ENCODE measurements around the gene TMEM108.

TMEM108 gene

DNA sequence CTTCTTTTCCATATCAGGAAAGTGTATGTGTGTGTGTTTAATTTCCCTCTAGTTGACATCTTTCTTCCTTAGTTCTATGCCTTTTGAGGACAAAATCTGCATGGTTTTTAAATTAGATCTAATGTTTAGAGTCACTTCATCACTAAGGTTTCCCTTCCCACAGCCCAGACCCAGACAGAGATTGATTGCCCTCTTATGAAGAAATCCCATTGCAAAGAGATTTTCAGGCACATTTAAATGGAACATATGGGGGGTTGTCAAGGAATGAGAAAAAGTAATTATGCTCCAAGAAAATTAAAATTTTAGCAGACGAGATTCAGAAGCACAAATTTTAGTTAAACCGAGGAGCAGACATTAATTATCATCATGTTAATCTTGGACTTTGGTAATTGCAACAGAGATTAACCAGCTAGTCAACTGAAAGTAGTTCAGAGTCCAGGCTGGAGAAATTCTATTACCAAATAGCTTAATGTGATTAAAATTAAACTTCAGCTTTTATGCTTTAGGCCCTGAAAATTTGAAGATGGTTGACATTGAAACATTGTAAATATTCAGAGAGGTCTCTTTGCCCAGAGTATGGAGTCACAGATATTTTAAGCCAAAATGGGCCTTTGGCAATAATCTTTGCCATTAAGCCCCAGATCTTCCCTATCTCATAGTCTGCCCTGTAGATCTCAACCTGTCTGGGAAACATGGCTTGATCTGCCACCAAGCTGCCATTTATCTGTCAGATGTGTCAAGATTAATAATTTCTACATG is 143.4 kb downstream of the TMEM108 start:
- Histone ChIP-seq H3K36me3 (ENCODE audit: control insufficient read depth, low read length) (no peaks in the 10 kb centered on the region), H3K4me2 (ENCODE audit: low read length) (no peak overlapping the region), H3K27ac (ENCODE audit: low read depth, low read length) (no peak overlapping the region), H3K4me3 (ENCODE audit: low read length) (no peak overlapping the region), H3F3A (ENCODE audit: control insufficient read depth, insufficient read depth) (no peaks in the 10 kb centered on the region), H3K9me2 (replicated peaks; ENCODE audit: control insufficient read depth, low read length) (no peaks in the 10 kb centered on the region), H3K9me3 (ENCODE audit: control insufficient read depth, insufficient read depth, low read length) (no peaks in the 10 kb centered on the region), H3K79me2 (ENCODE audit: control insufficient read depth, low read length) (no peaks in the 10 kb centered on the region), H4K20me1 (ENCODE audit: control insufficient read depth, insufficient read depth, low read depth, low read length) (no peaks in the 10 kb centered on the region), H3K27me3 (ENCODE audit: control insufficient read depth, low read length) (no peaks in the 10 kb centered on the region), H3K4me1 (ENCODE audit: control insufficient read depth, low read length) (no peaks in the 10 kb centered on the region)
- no peak for TF ChIP-seq EZH2phosphoT487 (IDR thresholded peaks at IDR 0.05; ENCODE audit: borderline replicate concordance, low read length)
- TF ChIP-seq, protein P1, sequence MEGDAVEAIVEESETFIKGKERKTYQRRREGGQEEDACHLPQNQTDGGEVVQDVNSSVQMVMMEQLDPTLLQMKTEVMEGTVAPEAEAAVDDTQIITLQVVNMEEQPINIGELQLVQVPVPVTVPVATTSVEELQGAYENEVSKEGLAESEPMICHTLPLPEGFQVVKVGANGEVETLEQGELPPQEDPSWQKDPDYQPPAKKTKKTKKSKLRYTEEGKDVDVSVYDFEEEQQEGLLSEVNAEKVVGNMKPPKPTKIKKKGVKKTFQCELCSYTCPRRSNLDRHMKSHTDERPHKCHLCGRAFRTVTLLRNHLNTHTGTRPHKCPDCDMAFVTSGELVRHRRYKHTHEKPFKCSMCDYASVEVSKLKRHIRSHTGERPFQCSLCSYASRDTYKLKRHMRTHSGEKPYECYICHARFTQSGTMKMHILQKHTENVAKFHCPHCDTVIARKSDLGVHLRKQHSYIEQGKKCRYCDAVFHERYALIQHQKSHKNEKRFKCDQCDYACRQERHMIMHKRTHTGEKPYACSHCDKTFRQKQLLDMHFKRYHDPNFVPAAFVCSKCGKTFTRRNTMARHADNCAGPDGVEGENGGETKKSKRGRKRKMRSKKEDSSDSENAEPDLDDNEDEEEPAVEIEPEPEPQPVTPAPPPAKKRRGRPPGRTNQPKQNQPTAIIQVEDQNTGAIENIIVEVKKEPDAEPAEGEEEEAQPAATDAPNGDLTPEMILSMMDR (IDR thresholded peaks at IDR 0.05; ENCODE audit: low read depth, low read length, poor library complexity, severe bottlenecking) = no peak

DNA sequence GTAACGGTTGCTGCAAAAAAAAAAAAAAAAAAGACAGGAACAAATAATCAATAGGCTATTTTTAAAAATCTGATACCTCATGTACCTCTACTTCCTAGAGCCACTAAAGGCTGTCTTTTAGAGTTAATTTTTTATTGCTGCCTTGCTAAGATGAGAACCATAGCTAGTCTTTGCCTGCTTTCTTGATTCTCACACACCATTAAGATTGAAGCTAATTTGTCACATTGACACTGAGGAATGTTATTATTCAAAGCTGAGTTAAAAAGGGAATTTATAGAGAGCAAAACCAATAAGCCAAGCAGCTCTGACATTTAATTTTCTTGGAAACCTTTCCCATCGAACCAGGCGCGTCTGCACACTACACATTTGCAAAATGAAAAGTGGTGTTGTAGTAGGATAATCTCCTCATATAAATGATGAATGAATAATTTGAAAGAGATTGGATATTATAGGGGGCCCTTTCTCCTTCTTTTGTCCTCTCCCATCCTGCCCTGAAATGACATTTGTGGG is 149.7 kb downstream of the TMEM108 start:
- no peaks in the 10 kb centered on the region for H3F3A ChIP-seq (ENCODE audit: control insufficient read depth, insufficient read depth)
- no peaks in the 10 kb centered on the region for H3K9me2 ChIP-seq (replicated peaks; ENCODE audit: control insufficient read depth, low read length)
- H3K36me3 ChIP-seq (ENCODE audit: control insufficient read depth, low read length) = no peaks in the 10 kb centered on the region
- peaks cover 5% of the 10 kb centered on the region; the same call in 1 of the 2 replicates for H3K27me3 ChIP-seq (ENCODE audit: control insufficient read depth, low read length)
- TF ChIP-seq, protein P1 (IDR thresholded peaks at IDR 0.05; ENCODE audit: low read depth, low read length, poor library complexity, severe bottlenecking) = no peak
- TF ChIP-seq EZH2phosphoT487 (IDR thresholded peaks at IDR 0.05; ENCODE audit: borderline replicate concordance, low read length) = no peak
- no peaks in the 10 kb centered on the region for H3K4me1 ChIP-seq (ENCODE audit: control insufficient read depth, low read length)
- no peaks in the 10 kb centered on the region for H3K79me2 ChIP-seq (ENCODE audit: control insufficient read depth, low read length)
- H3K4me3 ChIP-seq (ENCODE audit: low read length) = no peak overlapping the region
- H3K27ac ChIP-seq (ENCODE audit: low read depth, low read length) = no peak overlapping the region
- H4K20me1 ChIP-seq (ENCODE audit: control insufficient read depth, insufficient read depth, low read depth, low read length) = no peaks in the 10 kb centered on the region
- H3K9me3 ChIP-seq (ENCODE audit: control insufficient read depth, insufficient read depth, low read length) = no peaks in the 10 kb centered on the region
- no peak overlapping the region for H3K4me2 ChIP-seq (ENCODE audit: low read length)

DNA sequence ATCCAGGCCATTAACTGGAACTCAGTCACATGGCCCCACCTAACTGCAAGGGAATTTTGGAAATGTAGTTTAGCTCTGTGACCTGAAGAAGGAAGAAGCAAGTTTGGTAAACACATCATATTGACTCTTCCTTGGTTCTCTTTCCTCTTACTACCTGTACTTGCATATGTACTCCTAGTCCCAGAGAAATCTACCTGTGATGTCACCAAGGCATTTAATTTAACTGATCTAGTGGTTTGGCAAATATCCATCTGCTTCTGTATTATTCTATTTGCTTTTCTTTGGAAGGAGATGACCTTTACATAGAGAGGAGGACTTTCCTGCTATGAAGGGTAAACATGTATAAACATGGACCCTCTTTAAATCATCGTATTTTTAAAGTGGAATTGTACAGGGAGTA is 150.8 kb downstream of the TMEM108 start:
- Histone ChIP-seq H3K27me3 (ENCODE audit: control insufficient read depth, low read length) (peaks cover 5% of the 10 kb centered on the region; the same call in 1 of the 2 replicates), H4K20me1 (ENCODE audit: control insufficient read depth, insufficient read depth, low read depth, low read length) (no peaks in the 10 kb centered on the region), H3K79me2 (ENCODE audit: control insufficient read depth, low read length) (no peaks in the 10 kb centered on the region), H3K4me3 (ENCODE audit: low read length) (no peak overlapping the region), H3K9me3 (ENCODE audit: control insufficient read depth, insufficient read depth, low read length) (no peaks in the 10 kb centered on the region), H3F3A (ENCODE audit: control insufficient read depth, insufficient read depth) (no peaks in the 10 kb centered on the region), H3K36me3 (ENCODE audit: control insufficient read depth, low read length) (no peaks in the 10 kb centered on the region), H3K9me2 (replicated peaks; ENCODE audit: control insufficient read depth, low read length) (no peaks in the 10 kb centered on the region), H3K4me1 (ENCODE audit: control insufficient read depth, low read length) (no peaks in the 10 kb centered on the region), H3K27ac (ENCODE audit: low read depth, low read length) (no peak overlapping the region), H3K4me2 (ENCODE audit: low read length) (no peak overlapping the region)
- TF ChIP-seq, protein P1 (IDR thresholded peaks at IDR 0.05; ENCODE audit: low read depth, low read length, poor library complexity, severe bottlenecking) = no peak
- no peak for TF ChIP-seq EZH2phosphoT487 (IDR thresholded peaks at IDR 0.05; ENCODE audit: borderline replicate concordance, low read length)
